Inferior parietal cortex (tissue), 1 donor: ENCODE measurements around the gene VENTX.

Source experiments
- DNase-seq: peaks from one replicate; pipeline ENCODE4 v3.0.0-alpha.2; 2016; ENCODE audit errors: extremely low spot score

The VENTX gene

DNA sequence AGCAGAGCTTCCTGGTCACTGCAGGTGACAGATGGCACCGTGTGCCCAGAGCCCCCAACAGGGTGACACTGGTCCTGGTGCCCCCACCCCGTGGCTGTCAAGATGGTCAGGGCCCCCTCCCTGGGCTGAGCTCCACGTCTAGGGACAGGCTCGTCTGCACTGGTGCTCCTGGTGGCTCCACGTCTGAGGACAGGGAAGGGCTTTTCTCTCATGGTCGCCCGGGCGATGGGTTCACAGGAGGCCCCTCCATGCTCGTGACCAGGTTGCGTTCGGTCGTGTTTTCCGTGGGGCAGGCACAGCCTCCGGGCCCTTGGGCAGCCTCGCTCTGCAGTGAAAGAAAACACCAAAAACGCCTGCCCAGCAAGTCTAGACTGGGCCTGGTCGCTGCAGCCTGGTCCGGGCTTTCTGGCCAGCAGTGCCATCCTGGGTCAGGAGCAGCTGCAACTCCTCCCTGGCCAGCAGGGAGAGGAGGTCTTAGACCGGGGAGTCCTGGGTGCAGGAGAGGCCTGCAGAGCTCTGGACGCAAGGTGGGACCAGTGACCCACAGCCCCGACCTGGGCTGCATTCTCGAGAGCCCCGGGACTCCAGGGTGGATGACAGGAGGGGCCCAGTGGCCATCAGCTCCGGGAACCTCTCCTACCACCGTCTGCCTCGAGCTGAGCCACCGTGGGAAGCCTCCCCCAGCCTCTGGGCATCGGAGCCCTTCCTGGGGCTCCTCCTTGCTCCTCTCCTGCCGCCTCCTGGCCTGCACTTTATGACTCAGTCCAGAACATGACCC lies 35.5 kb upstream of the VENTX start:
- DNase-seq = no peak

DNA sequence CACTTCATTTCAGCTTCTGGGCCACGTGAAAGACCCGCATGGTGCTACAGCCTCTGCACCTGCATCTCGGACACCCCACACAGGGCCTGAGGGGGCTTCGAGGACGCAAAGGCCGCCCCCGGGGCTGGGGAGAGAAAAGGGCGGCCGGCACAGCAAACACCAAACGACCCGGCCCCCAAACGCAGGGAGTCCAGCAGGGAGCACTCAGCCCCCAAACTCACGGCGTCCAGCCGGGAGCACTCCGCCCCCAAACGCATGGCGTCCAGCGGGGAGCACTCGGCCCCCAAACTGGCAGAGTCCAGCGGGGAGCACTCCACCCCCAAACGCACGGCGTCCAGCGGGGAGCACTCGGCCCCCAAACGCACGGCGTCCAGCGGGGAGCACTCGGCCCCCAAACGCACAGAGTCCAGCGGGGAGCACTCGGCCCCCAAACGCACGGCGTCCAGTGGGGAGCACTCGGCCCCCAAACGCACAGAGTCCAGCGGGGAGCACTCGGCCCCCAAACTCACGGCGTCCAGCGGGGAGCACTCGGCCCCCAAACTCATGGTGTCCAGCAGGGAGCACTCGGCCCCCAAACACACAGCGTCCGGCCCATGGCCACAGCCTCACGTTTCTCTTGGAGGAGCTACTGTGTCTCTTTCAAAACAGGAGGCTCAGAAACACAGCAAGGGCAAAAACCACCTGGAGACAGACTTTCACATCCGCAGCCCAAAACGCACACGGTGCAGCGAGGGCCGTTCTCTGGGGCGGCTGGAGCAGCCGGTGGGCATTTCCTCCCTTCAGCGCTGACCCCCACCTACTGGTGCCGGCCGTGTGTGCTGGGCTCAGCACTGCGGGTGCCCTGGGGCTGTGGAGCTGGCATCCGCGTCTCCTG lies 34.6 kb upstream of the VENTX start:
- no peak for DNase-seq

DNA sequence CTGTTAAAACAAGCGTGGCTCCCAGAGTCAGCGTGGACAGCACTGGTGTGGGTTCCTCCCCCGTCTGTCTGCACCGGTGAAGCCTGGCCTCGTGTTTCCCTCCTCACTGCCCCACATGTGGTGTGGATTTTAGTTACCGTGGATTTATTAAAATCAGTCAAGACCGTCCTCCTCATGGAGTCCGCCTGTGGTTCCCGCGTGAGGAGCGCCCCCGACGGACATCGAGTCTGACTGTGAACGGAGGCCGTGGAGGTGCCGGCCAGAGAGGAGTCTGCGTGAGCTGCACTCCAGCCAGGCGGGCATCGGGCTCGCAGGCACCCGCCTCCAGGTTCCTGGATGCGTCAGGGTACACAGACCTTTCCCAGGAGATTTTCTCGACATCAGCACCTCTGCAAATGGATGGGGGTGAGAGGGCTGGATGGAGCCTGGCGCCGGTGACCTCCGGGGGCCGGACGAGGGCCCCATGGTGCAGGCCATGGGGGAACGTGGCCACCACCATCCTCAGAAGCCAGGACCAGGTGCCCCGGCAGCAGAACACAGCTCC lies 33.9 kb upstream of the VENTX start:
- DNase-seq = no peak

DNA sequence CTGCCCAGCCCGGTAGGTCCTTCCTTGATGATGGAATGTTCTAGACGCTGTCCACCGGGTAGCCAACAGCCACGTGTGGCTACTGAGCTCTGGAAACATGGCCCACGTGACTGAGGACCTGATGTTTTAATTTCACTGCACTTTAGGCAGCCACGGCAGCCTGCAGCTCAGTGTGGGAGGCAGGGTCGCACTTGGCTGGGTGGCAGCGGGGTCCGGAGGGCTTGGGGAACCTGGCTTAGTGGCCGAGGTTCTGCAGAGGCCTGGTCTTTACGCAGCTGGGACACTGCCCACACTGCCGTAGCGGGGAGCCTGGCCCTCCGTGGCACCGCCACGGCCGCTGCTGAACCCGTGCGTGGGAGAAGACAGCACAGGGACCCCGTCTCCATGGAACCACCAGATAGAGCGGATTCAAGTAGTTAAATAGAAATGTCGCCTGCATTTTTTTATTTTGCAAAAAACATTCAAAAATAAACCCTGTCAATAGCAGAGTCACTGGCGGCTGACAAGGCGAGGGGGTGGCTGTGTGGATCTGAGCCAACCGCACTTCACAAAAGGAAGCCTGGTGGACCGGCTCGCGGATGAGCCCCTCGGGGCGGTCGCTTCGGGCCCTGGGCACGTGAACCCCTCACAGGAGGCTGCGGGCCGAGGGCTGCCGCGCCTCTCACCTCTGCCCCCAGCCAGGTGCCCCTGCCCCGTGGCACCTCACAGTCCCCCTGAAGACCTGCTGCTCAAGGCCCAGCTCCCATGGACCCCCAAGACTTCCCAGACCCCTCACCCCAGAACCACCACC lies 33.2 kb upstream of the VENTX start:
- DNase-seq = no peak

DNA sequence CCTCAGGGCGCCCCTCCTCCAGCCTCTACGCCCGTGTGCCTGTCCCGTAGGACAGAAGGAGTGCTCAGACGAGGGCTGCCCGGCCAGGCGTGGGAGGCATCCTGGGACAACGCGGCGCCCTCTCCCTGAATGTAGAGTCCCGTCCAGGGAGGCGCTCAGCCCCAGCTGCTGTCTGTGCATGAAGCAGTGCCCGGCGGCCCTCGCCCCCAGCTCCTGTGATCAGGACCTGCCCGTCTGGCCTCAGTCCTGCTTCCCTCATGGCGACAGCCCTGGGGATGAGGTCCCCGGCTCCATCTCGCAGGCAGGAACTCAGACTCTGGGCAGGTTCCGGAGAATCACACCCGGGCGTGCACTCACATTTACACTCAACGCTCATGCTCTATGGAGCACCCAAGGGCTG lies 32.5 kb upstream of the VENTX start:
- DNase-seq = no peak

DNA sequence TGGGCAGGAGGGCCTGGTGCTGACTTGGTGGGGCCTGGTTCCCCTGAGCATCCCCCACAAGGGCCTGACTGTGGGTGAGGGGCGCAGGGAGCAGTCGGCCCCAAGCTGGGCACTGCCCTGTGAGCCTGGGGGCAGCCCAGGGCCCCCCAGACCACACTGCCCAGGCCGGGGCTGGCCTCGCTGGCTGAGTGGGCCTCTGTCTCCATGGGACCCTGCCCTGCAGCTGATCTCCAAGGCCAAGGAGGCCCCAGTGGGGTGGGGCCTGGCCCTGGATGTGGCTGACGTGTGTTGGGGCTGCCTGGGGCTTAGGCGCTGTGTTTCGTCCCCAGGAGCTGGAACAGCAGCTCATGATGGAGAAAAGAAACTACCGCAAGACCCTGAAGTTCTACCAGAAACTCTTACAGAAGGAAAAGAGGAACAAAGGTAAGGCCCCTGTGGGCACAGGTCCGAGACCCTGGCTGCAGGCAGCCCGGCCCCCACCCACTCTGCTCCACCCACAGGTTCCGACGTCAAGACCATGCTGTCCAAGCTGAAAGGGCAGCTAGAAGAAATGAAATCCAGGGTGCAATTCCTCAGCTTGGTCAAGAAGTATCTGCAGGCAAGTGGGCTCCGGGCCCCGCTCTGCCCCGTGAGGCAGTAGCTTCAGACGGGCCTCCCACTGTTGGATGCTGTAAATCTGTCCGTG lies 31.2 kb upstream of the VENTX start:
- DNase-seq = no peak

DNA sequence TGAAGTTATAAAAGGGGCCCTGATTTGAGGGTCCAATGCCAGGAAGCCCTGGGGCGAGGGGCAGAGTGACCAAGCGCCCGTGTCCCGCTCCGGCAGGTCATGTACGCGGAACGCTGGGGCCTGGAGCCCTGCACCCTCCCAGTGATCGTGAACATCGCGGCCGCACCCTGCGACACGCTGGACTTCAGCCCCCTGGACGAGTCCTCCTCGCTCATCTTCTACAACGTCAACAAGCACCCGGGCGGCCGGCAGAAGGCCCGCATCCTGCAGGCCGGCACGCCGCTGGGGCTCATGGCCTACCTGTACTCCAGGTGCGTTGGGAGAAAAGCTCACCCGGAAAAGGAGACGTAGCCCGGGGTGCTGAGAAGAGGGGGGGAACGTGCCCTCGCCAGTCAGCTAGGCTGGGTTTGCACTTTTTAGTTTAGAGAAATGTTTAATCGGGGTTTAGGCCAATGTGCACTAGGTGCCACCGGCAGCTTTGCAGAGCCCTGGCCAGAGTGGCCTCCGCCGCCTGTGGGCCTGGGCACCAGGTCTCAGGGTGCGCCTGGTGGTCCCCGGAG lies 30.5 kb upstream of the VENTX start:
- DNase-seq = no peak

DNA sequence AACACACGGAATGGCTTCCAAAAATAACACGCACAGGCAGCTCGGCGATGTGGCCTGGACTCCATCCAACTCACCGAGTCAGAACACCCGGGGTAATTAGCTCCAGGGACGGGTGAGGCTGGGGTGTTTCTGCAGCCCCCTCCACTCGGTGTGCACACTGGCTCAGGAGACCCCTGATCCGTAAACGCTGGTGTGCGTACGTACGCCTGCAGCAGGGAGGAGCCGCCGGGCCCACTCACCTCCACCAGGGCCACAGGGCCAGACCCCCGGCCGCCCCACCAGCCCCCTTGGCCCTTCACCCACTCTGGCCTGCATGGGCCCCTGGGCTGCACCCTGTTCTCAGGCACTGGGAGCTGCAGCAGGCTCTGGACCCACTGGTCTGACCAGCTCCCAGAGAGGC lies 30.0 kb upstream of the VENTX start:
- DNase-seq = no peak

DNA sequence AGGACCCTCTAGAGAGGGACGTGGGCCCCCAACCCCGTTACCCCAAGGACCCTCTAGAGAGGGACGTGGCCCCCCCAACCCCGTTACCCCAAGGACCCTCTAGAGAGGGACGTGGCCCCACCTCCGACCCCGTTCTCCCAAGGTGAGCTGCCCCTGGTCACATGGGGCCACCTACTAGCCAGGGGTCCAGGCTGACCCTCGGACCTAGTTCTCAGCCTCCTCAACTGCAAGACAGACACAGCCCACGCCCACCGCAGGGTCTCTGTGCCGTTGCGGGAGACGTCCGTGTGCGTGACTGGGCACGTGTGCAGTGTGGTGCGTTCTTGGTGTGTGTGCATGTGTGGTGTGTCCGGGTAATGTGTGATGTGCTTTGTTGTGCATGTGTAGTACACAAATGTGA lies 29.2 kb upstream of the VENTX start:
- DNase-seq = no peak

DNA sequence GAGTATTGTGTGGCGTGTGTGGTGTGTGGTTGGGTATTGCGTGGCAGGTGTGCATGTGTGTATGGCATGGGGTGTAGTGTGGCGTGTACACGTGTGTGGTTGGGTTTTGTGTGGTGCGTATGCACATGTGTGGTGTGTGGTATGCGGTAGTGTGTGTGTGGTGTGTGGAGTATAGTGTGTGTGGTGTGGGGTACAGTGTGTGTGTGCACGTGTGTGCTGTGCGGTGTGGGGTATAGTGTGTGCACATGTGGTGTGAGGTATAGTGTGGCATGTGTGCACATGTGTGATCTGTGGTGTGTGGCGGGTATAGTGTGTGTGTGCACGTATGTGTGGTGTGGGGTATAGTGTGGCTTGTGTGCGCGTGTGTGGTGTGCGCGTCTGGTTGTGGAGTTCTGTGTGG lies 28.5 kb upstream of the VENTX start:
- no peak for DNase-seq

DNA sequence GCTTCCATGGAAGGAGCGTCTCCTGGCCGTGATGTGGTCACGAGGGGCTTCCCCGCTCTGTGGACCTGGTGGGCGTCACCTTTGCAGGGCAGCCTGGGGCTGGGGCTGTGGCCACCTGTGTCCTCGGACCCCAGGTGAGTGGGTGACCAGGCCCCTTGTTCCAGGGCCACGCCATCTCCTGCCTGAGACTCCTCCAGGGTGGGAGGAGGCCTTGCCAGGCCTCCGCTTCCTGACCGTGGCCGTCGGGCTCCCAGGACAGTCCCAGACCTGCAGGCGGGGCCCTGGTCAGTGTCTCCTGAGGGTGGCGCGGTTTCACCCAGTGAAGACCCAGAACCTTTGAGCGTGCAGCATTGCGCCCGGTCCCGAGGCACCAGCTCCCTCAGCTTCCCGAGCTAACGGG lies 28.0 kb upstream of the VENTX start:
- DNase-seq = no peak

DNA sequence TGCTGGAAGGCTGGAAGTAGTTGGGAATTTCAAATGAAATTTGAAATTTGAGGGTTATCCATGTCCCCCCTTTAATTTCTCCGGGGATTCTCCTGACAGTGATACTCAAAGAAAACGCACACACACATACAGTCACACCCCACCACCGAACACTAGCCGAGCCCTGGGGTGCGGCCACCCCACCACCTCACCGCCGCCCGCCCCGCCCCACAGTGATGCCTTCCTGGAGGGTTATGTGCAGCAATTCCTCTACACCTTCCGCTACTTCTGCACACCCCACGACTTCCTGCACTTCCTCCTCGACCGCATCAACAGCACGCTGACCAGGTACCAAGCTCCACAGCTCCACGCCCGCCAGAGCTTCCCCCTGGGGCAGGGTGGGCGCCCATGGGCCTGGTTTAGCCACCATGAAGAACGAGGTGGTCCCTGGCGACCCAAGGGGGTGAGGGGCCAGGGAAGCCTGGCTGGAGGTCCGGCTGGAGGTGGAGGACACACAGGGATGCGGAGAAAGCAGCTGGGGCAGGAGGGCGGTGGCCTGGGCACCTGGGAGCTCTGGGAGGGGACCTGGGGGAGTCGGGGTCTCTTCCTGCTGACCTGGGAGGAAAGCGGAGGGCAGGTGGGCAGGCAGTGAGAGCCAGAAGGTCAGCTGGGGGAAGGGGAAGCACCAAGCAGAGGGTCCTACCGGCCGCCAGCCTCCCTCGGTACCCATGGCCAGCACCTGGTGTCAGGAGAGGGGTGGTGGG lies 27.1 kb upstream of the VENTX start:
- no peak for DNase-seq

DNA sequence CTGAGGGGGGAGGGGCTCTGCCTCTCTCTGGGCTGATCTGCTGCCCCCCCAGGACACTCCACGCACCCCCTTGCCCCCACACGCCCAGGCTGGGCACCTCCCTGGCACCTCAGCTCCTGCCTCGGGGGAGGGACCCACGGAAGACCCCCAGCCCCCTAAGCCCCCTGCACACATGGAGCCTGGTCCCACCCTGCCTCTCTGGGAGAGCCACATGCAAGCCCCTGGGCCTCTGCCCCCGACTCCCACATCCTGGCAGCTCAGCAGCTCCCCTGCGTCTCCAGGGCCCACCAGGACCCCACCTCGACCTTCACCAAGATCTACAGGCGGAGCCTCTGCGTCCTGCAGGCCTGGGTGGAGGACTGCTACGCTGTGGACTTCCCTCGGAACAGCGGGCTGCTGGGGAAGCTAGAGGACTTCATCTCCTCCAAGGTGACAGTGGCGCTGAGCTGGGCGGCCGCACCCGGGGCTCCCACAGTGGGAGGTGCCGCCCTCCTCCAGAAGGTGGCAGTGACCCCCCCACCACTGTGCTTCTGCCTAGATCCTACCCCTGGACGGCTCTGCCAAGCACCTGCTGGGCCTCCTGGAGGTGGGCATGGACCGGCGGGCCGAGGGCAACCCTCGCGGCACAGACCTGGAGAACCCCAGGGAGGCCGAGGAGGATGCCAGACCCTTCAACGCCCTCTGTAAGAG lies 26.4 kb upstream of the VENTX start:
- no peak for DNase-seq

DNA sequence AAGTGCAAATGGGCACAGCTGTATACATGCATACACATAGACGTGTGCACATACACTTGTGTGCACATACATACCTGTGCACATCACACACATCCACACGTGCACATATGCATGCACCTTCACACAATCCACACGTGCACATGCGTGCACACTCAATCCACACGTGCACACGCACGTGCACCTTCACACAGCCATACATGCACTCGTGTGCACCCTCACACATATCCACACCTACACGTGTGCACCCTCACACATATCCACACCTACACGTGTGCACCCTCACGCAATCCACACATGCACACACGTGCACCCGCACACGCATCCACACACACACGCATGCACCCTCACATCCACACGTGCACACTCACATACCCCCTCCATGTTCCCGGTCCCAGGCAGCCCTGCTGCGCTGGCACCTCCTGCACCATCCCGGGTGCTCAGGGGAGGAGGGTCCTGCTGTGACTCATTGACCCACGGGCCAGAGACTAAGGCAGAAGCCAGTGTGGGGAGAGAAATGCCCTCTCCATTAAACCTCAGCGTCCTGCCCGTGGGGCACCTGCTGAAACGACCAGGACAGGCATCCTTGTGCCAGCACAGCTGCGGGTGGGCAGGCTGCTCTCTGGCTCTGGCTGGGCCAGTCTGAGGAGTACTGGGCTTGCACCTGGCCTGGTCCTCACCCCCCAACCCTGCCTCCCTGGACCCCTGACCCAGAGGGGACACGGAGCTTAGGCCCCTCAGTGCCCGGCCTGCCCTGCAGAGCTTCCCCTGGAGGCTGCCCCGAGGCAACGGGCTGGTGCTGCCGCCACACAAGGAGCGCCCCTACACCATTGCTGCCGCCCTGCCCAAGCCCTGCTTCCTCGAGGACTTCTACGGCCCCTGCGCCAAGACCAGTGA lies 25.4 kb upstream of the VENTX start:
- no peak for DNase-seq

DNA sequence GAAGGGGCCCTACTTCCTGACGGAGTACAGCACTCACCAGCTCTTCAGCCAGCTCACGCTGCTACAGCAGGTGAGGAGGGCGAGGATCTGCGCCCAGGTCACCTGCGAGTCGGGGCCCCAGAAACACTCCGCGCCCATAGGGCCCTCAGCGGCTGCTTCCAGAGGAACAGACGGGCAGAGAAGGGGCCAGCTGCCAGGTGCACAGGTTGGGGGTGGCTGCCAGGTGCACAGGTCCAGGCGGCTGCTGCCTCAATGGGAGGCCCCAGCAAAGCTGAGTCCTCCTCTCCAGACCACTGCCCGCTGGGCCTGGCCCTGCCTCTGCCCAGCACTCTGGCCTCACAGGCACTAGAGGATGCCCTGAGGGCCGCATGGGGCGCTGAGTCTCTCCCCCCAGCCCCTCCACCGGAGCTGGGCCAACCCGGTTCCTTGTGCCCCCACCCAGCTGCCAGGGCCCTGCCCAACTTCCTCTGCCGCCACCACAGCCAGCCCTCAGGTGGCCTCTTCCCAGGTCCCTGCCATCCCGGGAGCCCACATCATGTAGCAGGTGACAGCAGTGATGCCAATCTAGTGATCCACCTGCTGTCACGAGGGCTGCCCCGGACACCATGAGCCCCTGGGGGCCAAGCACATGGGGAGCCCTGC lies 24.7 kb upstream of the VENTX start:
- no peak for DNase-seq

DNA sequence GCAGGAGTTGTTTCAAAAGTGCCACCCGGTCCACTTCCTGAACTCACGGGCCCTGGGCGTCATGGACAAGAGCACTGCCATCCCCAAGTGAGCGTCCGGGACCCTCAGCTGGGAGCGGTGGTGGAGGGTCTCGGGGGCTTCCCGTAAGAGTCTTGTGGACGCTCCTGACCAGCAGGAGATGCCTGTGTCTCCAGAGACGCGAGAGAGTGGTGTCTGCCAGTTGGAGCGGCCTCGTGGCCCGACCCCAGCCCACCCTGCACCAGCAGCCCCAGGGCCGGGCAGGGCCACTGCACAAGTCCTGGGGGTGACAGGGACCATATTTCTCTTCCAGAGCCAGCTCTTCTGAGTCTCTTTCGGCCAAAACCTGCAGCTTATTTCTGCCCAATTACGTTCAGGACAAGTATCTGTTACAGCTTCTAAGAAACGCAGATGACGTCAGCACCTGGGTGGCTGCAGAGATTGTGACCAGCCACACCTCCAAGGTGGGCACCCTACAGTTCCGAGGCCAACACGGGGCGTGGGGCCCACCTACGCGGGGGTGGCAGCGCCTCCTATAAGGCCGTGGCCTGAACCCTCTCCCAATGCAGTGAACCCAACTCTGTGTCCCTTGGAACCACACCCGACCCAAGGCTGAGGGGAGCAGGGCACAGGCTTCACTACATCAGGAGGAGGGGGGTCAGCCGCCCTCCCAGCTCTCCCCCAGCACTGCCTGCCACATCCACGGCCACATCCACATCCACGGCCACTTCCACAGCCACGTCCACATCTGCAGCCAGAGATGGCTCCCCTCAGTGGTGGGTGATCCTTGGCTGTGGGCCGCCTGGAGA lies 23.8 kb upstream of the VENTX start:
- DNase-seq = no peak
